Neural cell (in vitro differentiated cells): ENCODE data around the gene MFSD2A. TPM values are rescaled to one million over a fixed set of nuclear protein-coding genes. Genes with fewer than 3 reads are reported as not detected.

Source experiments
- H2AFZ ChIP-seq: fragments of 200-600, 300-800 bp; sonication (generic), shearing (Covaris generic); 2 replicates; pipeline ENCODE4 v1.6.0; 2014; ENCODE audit warnings: low read depth, mild to moderate bottlenecking, antibody characterized with exemption, low read length, moderate library complexity
- H3F3A ChIP-seq: fragments of 200-600 bp; shearing (Covaris generic); 2 replicates; pipeline ENCODE4 v1.6.1; 2016; ENCODE audit warnings: mild to moderate bottlenecking, moderate library complexity, mixed read lengths, antibody characterized with exemption, low read length; ENCODE audit not compliant: insufficient read depth, poor library complexity, severe bottlenecking
- H3K27ac ChIP-seq: fragments of 200-600, 300-800 bp; sonication (generic), shearing (Covaris generic); 2 replicates; pipeline ENCODE4 v1.5.1; 2014; ENCODE audit warnings: mild to moderate bottlenecking, low read length, moderate library complexity
- H3K27me3 ChIP-seq: fragments of 300-800, 200-600 bp; sonication (generic), shearing (Covaris generic); 2 replicates; pipeline ENCODE4 v1.6.0; 2014; ENCODE audit warnings: mild to moderate bottlenecking, low read depth, low read length, moderate library complexity; ENCODE audit not compliant: insufficient read depth
- H3K36me3 ChIP-seq: fragments of 300-800, 200-600 bp; sonication (generic), shearing (Covaris generic); 2 replicates; pipeline ENCODE4 v1.5.1; 2014; ENCODE audit warnings: mild to moderate bottlenecking, antibody characterized with exemption, low read length, moderate library complexity; ENCODE audit not compliant: insufficient read depth
- H3K4me2 ChIP-seq: fragments of 300-800, 200-600 bp; sonication (generic), shearing (Covaris generic); 2 replicates; pipeline ENCODE4 v1.6.0; 2014; ENCODE audit warnings: mild to moderate bottlenecking, low read length
- H3K4me3 ChIP-seq: fragments of 300-800, 200-600 bp; sonication (generic), shearing (Covaris generic); 2 replicates; pipeline ENCODE4 v1.5.1; 2014; ENCODE audit warnings: mild to moderate bottlenecking, low read length, moderate library complexity
- H3K79me2 ChIP-seq: fragments of 200-600 bp; shearing (Covaris generic); replicated peaks from 2 replicates; pipeline ENCODE4 v1.6.0; 2014; ENCODE audit warnings: mild to moderate bottlenecking, low read length, moderate library complexity; ENCODE audit not compliant: insufficient read depth
- H3K9ac ChIP-seq: fragments of 300-800, 200-600 bp; sonication (generic), shearing (Covaris generic); 2 replicates; pipeline ENCODE4 v1.6.1; 2016; ENCODE audit warnings: mild to moderate bottlenecking, low read length, mixed read lengths
- H3K9me2 ChIP-seq: fragments of 200-600 bp; shearing (Covaris generic); 2 replicates; pipeline ENCODE4 v1.6.1; 2016; ENCODE audit warnings: mild to moderate bottlenecking, low read length, mixed read lengths; ENCODE audit not compliant: insufficient read depth
- H3K9me3 ChIP-seq: fragments of 200-600, 300-800 bp; sonication (generic), shearing (Covaris generic); 2 replicates; pipeline ENCODE4 v1.6.1; 2016; ENCODE audit warnings: mild to moderate bottlenecking, mixed run types, low read length, moderate library complexity, mixed read lengths
- H4K20me1 ChIP-seq: fragments of 200-600 bp; shearing (Covaris generic); 2 replicates; pipeline ENCODE4 v1.6.1; 2016; ENCODE audit warnings: mild to moderate bottlenecking, mixed run types; ENCODE audit not compliant: insufficient read depth
- EP300 ChIP-seq: fragments of 450-650 bp; conservative IDR thresholded peaks from 2 replicates; pipeline ENCODE4 v1.6.1; 2014; ENCODE audit warnings: antibody characterized with exemption, mild to moderate bottlenecking, moderate library complexity; ENCODE audit not compliant: poor library complexity, severe bottlenecking
- EZH2 ChIP-seq: fragments of 200-600, 300-800 bp; shearing (Covaris generic), sonication (generic); IDR thresholded peaks from 2 replicates; pipeline ENCODE4 v1.6.1; 2014; ENCODE audit warnings: antibody characterized with exemption, low read length, borderline replicate concordance, mild to moderate bottlenecking; ENCODE audit not compliant: insufficient read depth, poor library complexity, severe bottlenecking
- MXI1 ChIP-seq: fragments of 450-650 bp; conservative IDR thresholded peaks from 2 replicates; pipeline ENCODE4 v1.6.1; 2014; ENCODE audit warnings: antibody characterized with exemption, mild to moderate bottlenecking; ENCODE audit not compliant: poor library complexity, severe bottlenecking
- POLR2AphosphoS5 ChIP-seq: IDR thresholded peaks from 2 replicates; pipeline ENCODE4 v1.6.1; 2012
- RAD21 ChIP-seq: fragments of 450-650 bp; conservative IDR thresholded peaks from 2 replicates; pipeline ENCODE4 v1.6.1; 2014; ENCODE audit warnings: antibody characterized with exemption, mild to moderate bottlenecking, moderate library complexity
- SMC3 ChIP-seq: fragments of 450-650 bp; conservative IDR thresholded peaks from 2 replicates; pipeline ENCODE4 v1.6.1; 2014; ENCODE audit warnings: antibody characterized with exemption, mild to moderate bottlenecking, moderate library complexity; ENCODE audit not compliant: poor library complexity
- TAF1 ChIP-seq: IDR thresholded peaks from 2 replicates; pipeline ENCODE4 v1.6.1; 2012; ENCODE audit warnings: low read depth
- polyA plus RNA-seq: library from polyadenylated mRNA; depleted of rRNA; stranded (reverse); fragments of >200 nt; gene quantifications from 2 replicates; pipeline ENCODE4 v1.2.3, GENCODE V29; 2014
- TF ChIP-seq, protein P1 (sequence below): IDR thresholded peaks from 2 replicates; pipeline ENCODE4 v1.6.1; 2012; ENCODE audit warnings: borderline replicate concordance
- TF ChIP-seq, protein P2 (sequence below): fragments of 450-650 bp; IDR thresholded peaks from 2 replicates; pipeline ENCODE4 v1.5.1; 2014; ENCODE audit warnings: antibody characterized with exemption, mild to moderate bottlenecking, moderate library complexity; ENCODE audit not compliant: poor library complexity, severe bottlenecking

MFSD2A gene
- polyA plus RNA-seq, 1 donor from 2014 or later, result 7.0 TPM

DNA sequence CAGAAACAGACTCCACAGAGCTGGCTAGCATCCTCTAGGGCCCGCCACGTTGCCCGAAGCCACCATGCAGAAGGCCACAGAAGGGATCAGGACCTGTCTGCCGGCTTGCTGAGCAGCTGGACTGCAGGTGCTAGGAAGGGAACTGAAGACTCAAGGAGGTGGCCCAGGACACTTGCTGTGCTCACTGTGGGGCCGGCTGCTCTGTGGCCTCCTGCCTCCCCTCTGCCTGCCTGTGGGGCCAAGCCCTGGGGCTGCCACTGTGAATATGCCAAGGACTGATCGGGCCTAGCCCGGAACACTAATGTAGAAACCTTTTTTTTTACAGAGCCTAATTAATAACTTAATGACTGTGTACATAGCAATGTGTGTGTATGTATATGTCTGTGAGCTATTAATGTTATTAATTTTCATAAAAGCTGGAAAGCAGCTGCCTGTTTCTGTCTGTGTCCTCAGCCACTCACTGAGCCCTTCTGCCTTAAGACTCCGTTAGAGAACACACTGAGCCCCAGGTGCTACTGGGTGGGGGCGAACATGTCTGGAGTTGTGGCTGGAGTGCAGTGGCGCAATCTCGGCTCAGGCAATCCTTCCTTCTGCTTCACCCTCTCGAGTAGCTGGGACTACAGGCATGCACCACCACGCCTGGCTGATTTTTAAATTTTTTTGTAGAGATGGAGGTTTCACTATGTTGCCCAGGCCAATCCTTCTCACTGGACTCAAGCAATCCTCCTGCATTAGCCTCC is 14.8 kb downstream of the MFSD2A start:
- H3K36me3 ChIP-seq, result no peaks in the 10 kb centered on the region
- no peak overlapping the region for H3K27ac ChIP-seq
- no peaks in the 10 kb centered on the region for H3K9me2 ChIP-seq
- no peaks in the 10 kb centered on the region for H4K20me1 ChIP-seq
- no peaks in the 10 kb centered on the region for H3K9me3 ChIP-seq
- TF ChIP-seq RAD21 (no peak), TAF1 (no peak), EP300 (no peak), SMC3 (no peak), EZH2 (no peak), POLR2AphosphoS5 (no peak), MXI1 (no peak)
- TF ChIP-seq, protein P1, sequence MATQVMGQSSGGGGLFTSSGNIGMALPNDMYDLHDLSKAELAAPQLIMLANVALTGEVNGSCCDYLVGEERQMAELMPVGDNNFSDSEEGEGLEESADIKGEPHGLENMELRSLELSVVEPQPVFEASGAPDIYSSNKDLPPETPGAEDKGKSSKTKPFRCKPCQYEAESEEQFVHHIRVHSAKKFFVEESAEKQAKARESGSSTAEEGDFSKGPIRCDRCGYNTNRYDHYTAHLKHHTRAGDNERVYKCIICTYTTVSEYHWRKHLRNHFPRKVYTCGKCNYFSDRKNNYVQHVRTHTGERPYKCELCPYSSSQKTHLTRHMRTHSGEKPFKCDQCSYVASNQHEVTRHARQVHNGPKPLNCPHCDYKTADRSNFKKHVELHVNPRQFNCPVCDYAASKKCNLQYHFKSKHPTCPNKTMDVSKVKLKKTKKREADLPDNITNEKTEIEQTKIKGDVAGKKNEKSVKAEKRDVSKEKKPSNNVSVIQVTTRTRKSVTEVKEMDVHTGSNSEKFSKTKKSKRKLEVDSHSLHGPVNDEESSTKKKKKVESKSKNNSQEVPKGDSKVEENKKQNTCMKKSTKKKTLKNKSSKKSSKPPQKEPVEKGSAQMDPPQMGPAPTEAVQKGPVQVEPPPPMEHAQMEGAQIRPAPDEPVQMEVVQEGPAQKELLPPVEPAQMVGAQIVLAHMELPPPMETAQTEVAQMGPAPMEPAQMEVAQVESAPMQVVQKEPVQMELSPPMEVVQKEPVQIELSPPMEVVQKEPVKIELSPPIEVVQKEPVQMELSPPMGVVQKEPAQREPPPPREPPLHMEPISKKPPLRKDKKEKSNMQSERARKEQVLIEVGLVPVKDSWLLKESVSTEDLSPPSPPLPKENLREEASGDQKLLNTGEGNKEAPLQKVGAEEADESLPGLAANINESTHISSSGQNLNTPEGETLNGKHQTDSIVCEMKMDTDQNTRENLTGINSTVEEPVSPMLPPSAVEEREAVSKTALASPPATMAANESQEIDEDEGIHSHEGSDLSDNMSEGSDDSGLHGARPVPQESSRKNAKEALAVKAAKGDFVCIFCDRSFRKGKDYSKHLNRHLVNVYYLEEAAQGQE, result no peak
- TF ChIP-seq, protein P2, sequence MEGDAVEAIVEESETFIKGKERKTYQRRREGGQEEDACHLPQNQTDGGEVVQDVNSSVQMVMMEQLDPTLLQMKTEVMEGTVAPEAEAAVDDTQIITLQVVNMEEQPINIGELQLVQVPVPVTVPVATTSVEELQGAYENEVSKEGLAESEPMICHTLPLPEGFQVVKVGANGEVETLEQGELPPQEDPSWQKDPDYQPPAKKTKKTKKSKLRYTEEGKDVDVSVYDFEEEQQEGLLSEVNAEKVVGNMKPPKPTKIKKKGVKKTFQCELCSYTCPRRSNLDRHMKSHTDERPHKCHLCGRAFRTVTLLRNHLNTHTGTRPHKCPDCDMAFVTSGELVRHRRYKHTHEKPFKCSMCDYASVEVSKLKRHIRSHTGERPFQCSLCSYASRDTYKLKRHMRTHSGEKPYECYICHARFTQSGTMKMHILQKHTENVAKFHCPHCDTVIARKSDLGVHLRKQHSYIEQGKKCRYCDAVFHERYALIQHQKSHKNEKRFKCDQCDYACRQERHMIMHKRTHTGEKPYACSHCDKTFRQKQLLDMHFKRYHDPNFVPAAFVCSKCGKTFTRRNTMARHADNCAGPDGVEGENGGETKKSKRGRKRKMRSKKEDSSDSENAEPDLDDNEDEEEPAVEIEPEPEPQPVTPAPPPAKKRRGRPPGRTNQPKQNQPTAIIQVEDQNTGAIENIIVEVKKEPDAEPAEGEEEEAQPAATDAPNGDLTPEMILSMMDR, result no peak
- no peak overlapping the region for H3K4me2 ChIP-seq
- no peaks in the 10 kb centered on the region for H3F3A ChIP-seq
- no peak overlapping the region for H3K9ac ChIP-seq
- no peak overlapping the region for H3K4me3 ChIP-seq
- H3K27me3 ChIP-seq, result no peaks in the 10 kb centered on the region
- H2AFZ ChIP-seq, result no peak overlapping the region
- no peaks in the 10 kb centered on the region for H3K79me2 ChIP-seq

DNA sequence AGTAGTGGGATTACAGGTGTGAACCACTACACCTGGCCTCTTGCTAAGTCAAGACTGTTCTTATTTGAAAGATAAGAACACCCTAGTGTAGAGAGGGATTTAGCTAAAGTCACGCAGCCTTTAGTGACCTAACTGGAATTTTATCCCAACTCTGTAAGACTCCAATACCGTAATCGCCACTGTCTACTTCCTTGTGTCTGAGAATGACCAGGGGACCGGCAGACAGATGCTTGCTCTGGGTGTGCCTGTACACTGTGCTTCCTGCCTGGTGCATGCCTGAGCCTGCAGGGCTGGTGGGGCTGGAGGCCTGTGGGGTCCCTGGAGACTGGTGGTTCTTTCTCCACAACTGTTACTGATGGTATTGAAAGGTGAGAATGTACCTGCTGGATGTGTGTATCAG is 15.3 kb downstream of the MFSD2A start:
- H3K27ac ChIP-seq, result no peak overlapping the region
- no peaks in the 10 kb centered on the region for H4K20me1 ChIP-seq
- no peak for TF ChIP-seq EZH2
- TF ChIP-seq MXI1, result no peak
- TF ChIP-seq SMC3, result no peak
- TF ChIP-seq TAF1, result no peak
- no peak for TF ChIP-seq POLR2AphosphoS5
- TF ChIP-seq, protein P2, result no peak
- TF ChIP-seq, protein P1, result no peak
- H3K4me3 ChIP-seq, result no peak overlapping the region
- no peaks in the 10 kb centered on the region for H3K27me3 ChIP-seq
- no peaks in the 10 kb centered on the region for H3K36me3 ChIP-seq
- no peak overlapping the region for H2AFZ ChIP-seq
- H3K4me2 ChIP-seq, result no peak overlapping the region
- no peaks in the 10 kb centered on the region for H3F3A ChIP-seq
- no peak overlapping the region for H3K9ac ChIP-seq
- no peaks in the 10 kb centered on the region for H3K9me2 ChIP-seq
- no peaks in the 10 kb centered on the region for H3K9me3 ChIP-seq
- no peaks in the 10 kb centered on the region for H3K79me2 ChIP-seq
